Left lung (tissue), 10 donors: Measurements from ENCODE around the gene SFRP2. TPM values are rescaled to one million over a fixed set of nuclear protein-coding genes. Genes with fewer than 3 reads are reported as not detected.

ENCODE experiments used
- ATAC-seq: fragments of 200-7000 bp; cut with Tn5 transposase; one replicate; pipeline ENCODE4 v1.9.1; 2020; ENCODE audit warnings: moderate library complexity
- DNase-seq, 4 donors: peaks; one replicate each; pipeline ENCODE4 v3.0.0-alpha.2; 2013 to 2020
- H3K27ac ChIP-seq, 2 donors: fragments of 200-600 bp; sonication (generic) in 1 of 2; one replicate each; pipeline versions ENCODE4 v1.5.0 to v1.8.0; 2020 to 2021
- H3K27me3 ChIP-seq, 2 donors: fragments of 200-600 bp; sonication (generic) in 1 of 2; one replicate each; pipeline versions ENCODE4 v1.5.0 to v1.8.0; 2020 to 2021
- H3K36me3 ChIP-seq, 2 donors: fragments of 200-600 bp; sonication (generic) in 1 of 2; one replicate each; pipeline versions ENCODE4 v1.5.0 to v1.8.0; 2020 to 2021
- H3K4me1 ChIP-seq, 2 donors: fragments of 200-600 bp; one replicate each; pipeline ENCODE4 v1.8.0; 2021
- H3K4me3 ChIP-seq, 2 donors: fragments of 200-600 bp; sonication (generic) in 1 of 2; one replicate each; pipeline versions ENCODE4 v1.5.0 to v1.8.0; 2020 to 2021; ENCODE audit warnings: mild to moderate bottlenecking in 1 of 2
- H3K9me3 ChIP-seq, 2 donors: fragments of 200-600 bp; sonication (generic) in 1 of 2; one replicate each; pipeline versions ENCODE4 v1.5.0 to v1.8.0; 2020 to 2021
- intact Hi-C, 2 donors: fragments of 100-400 bp; cut with DNase I; formaldehyde crosslinking; loops; one replicate each; pipeline versions ENCODE4 v1.11.2 to v1.14.2; 2022
- polyA plus RNA-seq, 6 donors: library from polyadenylated mRNA; unstranded; fragments of 120-200 nt; gene quantifications; one replicate each; pipeline ENCODE4 v1.2.1, GENCODE V29; 2013; ENCODE audit not compliant: insufficient read length in 6 of 6
- total RNA-seq, 2 donors: library from RNA; stranded (reverse); fragmentation: NEBNext Ultra II Directional; extraction: Animal tissue kit (Norgen Biotek cat#: 25700); gene quantifications; one replicate each; pipeline ENCODE4 v1.2.1, GENCODE V29; 2021
- TF ChIP-seq, protein P1 (sequence below), 2 donors: fragments of 200-600 bp; sonication (generic) in 1 of 2; IDR thresholded peaks; one replicate each; pipeline versions ENCODE4 v1.5.0 to v1.8.0; 2021; ENCODE audit warnings: antibody characterized with exemption in 2 of 2
- donor health status: DM: no; HTN: yes; CAD: no.
- donor health status: DM: no; HTN: no; CAD: no.

SFRP2 gene
- total and polyA plus RNA-seq, 8 donors = 3.5 to 73.9 (median 10.4) TPM

DNA sequence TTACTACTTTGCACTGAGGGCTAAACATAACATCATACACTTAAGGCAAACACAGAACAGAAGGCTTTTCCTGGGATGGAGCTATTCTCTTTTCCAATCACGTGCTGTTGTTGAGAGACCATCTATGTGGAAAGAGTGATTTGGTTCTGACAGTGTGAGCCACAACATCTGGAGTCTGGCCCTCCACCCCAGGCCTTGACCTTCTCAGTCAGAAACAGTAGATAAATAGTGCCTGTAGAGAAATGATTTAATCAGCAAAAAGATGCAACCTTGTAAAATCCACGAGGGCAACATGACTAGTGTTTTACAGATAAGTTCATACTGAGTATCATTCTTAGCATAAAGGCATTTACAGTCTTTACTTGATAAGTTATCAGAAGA is 10.8 kb upstream of the SFRP2 start:
- ATAC-seq (peak; percentile 45), DNase-seq (no peak)
- TF ChIP-seq, protein P1, sequence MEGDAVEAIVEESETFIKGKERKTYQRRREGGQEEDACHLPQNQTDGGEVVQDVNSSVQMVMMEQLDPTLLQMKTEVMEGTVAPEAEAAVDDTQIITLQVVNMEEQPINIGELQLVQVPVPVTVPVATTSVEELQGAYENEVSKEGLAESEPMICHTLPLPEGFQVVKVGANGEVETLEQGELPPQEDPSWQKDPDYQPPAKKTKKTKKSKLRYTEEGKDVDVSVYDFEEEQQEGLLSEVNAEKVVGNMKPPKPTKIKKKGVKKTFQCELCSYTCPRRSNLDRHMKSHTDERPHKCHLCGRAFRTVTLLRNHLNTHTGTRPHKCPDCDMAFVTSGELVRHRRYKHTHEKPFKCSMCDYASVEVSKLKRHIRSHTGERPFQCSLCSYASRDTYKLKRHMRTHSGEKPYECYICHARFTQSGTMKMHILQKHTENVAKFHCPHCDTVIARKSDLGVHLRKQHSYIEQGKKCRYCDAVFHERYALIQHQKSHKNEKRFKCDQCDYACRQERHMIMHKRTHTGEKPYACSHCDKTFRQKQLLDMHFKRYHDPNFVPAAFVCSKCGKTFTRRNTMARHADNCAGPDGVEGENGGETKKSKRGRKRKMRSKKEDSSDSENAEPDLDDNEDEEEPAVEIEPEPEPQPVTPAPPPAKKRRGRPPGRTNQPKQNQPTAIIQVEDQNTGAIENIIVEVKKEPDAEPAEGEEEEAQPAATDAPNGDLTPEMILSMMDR (IDR thresholded peaks at IDR 0.05) = no peak
- H3K4me3 ChIP-seq = no peak overlapping the region
- peaks cover 0 to 47% of the 10 kb centered on the region in 2 donors for H3K27me3 ChIP-seq
- intact Hi-C loops = no loop called here
- H3K36me3 ChIP-seq = no peaks in the 10 kb centered on the region
- no peaks in the 10 kb centered on the region for H3K4me1 ChIP-seq
- no peak overlapping the region for H3K27ac ChIP-seq
- H3K9me3 ChIP-seq = no peaks in the 10 kb centered on the region

GRCh38 chr4:153798901-153799693 is 10.2 kb upstream of the SFRP2 start:
- no peak overlapping the region for H3K4me3 ChIP-seq
- no peak overlapping the region for H3K27ac ChIP-seq
- peaks cover under 1 to 53% of the 10 kb centered on the region in 2 donors for H3K27me3 ChIP-seq
- intact Hi-C loops = no loop called here
- no peaks in the 10 kb centered on the region for H3K4me1 ChIP-seq
- TF ChIP-seq, protein P1 (IDR thresholded peaks at IDR 0.05) = no peak
- no peaks in the 10 kb centered on the region for H3K36me3 ChIP-seq
- DNase-seq = no peak
- H3K9me3 ChIP-seq = no peaks in the 10 kb centered on the region
- peak; percentile 54 for ATAC-seq

DNA sequence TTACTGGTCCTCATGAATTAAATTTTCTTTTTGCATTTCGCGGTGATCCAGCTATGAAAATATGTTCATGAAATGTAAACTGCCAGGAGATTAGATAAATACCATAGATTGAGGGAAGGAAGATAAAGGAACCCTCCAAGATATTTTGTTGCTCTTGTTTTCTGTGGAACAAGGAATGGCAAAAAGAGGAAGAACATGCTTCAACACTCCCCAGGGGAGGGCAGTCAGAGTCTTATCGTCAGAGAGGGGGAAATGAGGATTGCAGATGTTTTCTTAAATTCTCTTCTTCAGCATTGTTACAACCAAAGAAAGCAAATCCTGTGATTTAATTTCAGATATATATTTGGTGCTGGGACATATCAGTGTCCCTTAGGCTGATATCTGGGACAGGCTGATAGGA is 9.5 kb upstream of the SFRP2 start:
- ATAC-seq = no peak
- DNase-seq = no peak
- intact Hi-C loops = no loop called here

GRCh38 chr4:153794006-153794405 is 5.1 kb upstream of the SFRP2 start:
- intact Hi-C loops = no loop called here
- no peak for DNase-seq
- Histone ChIP-seq H3K4me1 (peaks cover 8 to 37% of the 10 kb centered on the region in 2 donors), H3K36me3 (no peaks in the 10 kb centered on the region), H3K9me3 (no peaks in the 10 kb centered on the region), H3K27ac (no peak overlapping the region), H3K4me3 (no peak overlapping the region), H3K27me3 (peaks cover 51 to 91% of the 10 kb centered on the region in 2 donors)
- TF ChIP-seq, protein P1 (IDR thresholded peaks at IDR 0.05) = no peak
- no peak for ATAC-seq

More for the DNA sequence above, 9.5 kb upstream of the SFRP2 start:
- no peaks in the 10 kb centered on the region for H3K9me3 ChIP-seq
- H3K4me3 ChIP-seq = no peak overlapping the region
- no peaks in the 10 kb centered on the region for H3K4me1 ChIP-seq
- H3K27ac ChIP-seq = no peak overlapping the region
- H3K36me3 ChIP-seq = no peaks in the 10 kb centered on the region
- TF ChIP-seq, protein P1 (IDR thresholded peaks at IDR 0.05) = no peak
- peaks cover 7 to 59% of the 10 kb centered on the region in 2 donors for H3K27me3 ChIP-seq

GRCh38 chr4:153792618-153793247 is 3.9 kb upstream of the SFRP2 start:
- Histone ChIP-seq H3K27me3 (peaks cover 63 to 94% of the 10 kb centered on the region in 2 donors), H3K36me3 (no peaks in the 10 kb centered on the region), H3K9me3 (no peaks in the 10 kb centered on the region), H3K27ac (no peak overlapping the region), H3K4me1 (peaks cover 14 to 45% of the 10 kb centered on the region in 2 donors), H3K4me3 (peak overlapping the region in 1 of 2 donors; percentile 11)
- DNase-seq = peak in 1 of 4 donors; percentile 68
- ATAC-seq = peak; percentile 14
- TF ChIP-seq, protein P1 (IDR thresholded peaks at IDR 0.05) = no peak
- intact Hi-C loops = no loop called here
